ENCODE measurements around the gene ZFP36L2. TPM values are rescaled to one million over a fixed set of nuclear protein-coding genes. Genes with fewer than 3 reads are reported as not detected.

ZFP36L2 gene
- total and polyA plus RNA-seq, 2 donors (not counting 1 experiment from before 2014, with no cell fraction given) = 94.9 to 482 TPM

DNA sequence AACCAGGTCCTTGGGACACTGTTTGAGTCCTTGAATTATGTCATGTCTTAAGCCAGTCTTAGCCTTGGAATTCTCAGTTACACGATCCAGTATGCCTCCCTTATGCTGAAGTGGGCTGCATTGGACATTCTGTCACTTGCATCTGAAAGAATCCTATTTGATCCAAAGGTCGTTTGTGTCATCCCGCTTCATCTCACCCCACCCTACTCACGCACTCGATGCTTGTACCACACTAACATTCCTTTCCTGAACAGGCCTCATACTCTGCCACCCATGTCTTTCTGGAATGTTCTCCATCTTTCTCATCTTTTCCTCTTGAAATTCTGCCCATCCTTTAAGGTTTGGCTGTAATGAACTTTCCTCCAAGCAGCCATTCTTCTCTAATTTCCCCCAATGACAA is 27.9 kb upstream of the ZFP36L2 start:
- ATAC-seq (ENCODE audit: low read depth) = no peak
- Mint-ChIP-seq H3K27me3 (no peaks in the 10 kb centered on the region), H3K27ac (no peak overlapping the region), H3K4me1 (no peaks in the 10 kb centered on the region), H3K9me3 (ENCODE audit: insufficient read depth) (no peaks in the 10 kb centered on the region), H3K4me3 (no peak overlapping the region)
- intact Hi-C loops (cut with micrococcal nuclease) = no loop called here
- H3K36me3 ChIP-seq (replicated peaks in 1 of 2; ENCODE audit: control extremely low read depth in 1 of 2, control insufficient read depth in 1 of 2, extremely low read depth in 1 of 2, insufficient read depth in 2 of 2, low read length in 1 of 2) = peaks cover 6 to 43% of the 10 kb centered on the region in 2 experiments
- H3K4me1 ChIP-seq (ENCODE audit: control insufficient read depth in 2 of 2, insufficient read depth in 2 of 2, low read length in 2 of 2) = no peaks in the 10 kb centered on the region
- H4K20me1 ChIP-seq (ENCODE audit: control insufficient read depth, insufficient read depth, low read length, poor library complexity, severe bottlenecking) = no peaks in the 10 kb centered on the region
- H3K4me3 ChIP-seq (ENCODE audit: control extremely low read depth in 1 of 5, extremely low read depth in 1 of 5, insufficient read depth in 1 of 5, low read depth in 2 of 5, low read length in 4 of 5) = no peak overlapping the region
- DNase-seq = no peak
- no peak overlapping the region for H2AFZ ChIP-seq (ENCODE audit: insufficient read depth, low read depth, low read length, poor library complexity, severe bottlenecking)
- no peaks in the 10 kb centered on the region for H3K79me2 ChIP-seq (ENCODE audit: control insufficient read depth, insufficient read depth, low read length)
- H3K9ac ChIP-seq (ENCODE audit: low read length) = no peak overlapping the region
- ChIA-PET CTCF (no interaction called here), POLR2A (interaction anchor here (0.6 kb wide), 2 partner anchors 19 to 142 kb away, joined by 3 to 5 read pairs; no protein-coding TSS in a partner anchor)
- no peaks in the 10 kb centered on the region for H3K27me3 ChIP-seq (replicated peaks in 1 of 4; ENCODE audit: control extremely low read depth in 1 of 4, control insufficient read depth in 3 of 4, insufficient read depth in 4 of 4, low read length in 3 of 4)
- H3K9me3 ChIP-seq (ENCODE audit: control extremely low read depth in 1 of 3, control insufficient read depth in 2 of 3, insufficient read depth in 1 of 3, low read length in 2 of 3) = no peaks in the 10 kb centered on the region
- 100% methylated on average over 5 of the region's 5 CpGs for WGBS (ENCODE audit: insufficient coverage)
- TF ChIP-seq, protein P1, sequence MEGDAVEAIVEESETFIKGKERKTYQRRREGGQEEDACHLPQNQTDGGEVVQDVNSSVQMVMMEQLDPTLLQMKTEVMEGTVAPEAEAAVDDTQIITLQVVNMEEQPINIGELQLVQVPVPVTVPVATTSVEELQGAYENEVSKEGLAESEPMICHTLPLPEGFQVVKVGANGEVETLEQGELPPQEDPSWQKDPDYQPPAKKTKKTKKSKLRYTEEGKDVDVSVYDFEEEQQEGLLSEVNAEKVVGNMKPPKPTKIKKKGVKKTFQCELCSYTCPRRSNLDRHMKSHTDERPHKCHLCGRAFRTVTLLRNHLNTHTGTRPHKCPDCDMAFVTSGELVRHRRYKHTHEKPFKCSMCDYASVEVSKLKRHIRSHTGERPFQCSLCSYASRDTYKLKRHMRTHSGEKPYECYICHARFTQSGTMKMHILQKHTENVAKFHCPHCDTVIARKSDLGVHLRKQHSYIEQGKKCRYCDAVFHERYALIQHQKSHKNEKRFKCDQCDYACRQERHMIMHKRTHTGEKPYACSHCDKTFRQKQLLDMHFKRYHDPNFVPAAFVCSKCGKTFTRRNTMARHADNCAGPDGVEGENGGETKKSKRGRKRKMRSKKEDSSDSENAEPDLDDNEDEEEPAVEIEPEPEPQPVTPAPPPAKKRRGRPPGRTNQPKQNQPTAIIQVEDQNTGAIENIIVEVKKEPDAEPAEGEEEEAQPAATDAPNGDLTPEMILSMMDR (IDR thresholded peaks at IDR 0.05) = no peak
- TF ChIP-seq EZH2 (IDR thresholded peaks at IDR 0.05; ENCODE audit: borderline replicate concordance, insufficient read depth, low read depth, low read length, poor library complexity, severe bottlenecking) = no peak
- H3K4me2 ChIP-seq (replicated peaks; ENCODE audit: low read depth, low read length, poor library complexity, severe bottlenecking) = no peak overlapping the region
- no peak overlapping the region for H3K27ac ChIP-seq (ENCODE audit: low read length in 2 of 2)

DNA sequence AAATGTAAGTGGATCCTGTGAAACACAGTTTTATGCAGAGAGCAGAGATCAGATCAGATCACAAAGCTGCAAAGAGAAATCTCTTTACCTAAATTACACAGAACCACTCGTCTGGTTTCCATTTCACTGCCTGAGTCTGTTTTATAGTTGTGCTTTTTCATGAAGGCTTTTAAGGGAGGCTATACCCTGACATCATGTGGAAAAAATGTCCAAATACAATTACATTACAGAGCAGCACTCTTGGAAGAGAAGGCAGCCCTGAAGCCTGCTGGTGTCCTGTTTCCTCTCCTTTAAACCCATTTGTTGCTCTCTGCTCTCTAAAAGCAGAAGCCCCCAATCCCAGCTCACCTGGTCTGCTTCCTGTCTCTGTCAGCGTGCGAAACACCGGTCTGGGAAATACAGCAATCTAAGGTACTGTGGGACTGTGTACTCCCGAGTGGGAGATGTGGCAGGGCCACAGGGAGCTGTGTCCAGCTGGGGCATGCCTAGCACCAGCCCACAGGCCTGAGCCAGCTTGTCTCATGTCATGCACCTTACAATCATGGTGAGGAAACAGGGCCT is 24.8 kb upstream of the ZFP36L2 start:
- intact Hi-C loops (cut with micrococcal nuclease) = no loop called here
- Mint-ChIP-seq H3K4me1 (no peaks in the 10 kb centered on the region), H3K4me3 (no peak overlapping the region), H3K27ac (no peak overlapping the region), H3K27me3 (no peaks in the 10 kb centered on the region), H3K9me3 (ENCODE audit: insufficient read depth) (no peaks in the 10 kb centered on the region)
- Histone ChIP-seq H2AFZ (ENCODE audit: insufficient read depth, low read depth, low read length, poor library complexity, severe bottlenecking) (no peak overlapping the region), H3K79me2 (ENCODE audit: control insufficient read depth, insufficient read depth, low read length) (no peaks in the 10 kb centered on the region), H3K9ac (ENCODE audit: low read length) (no peak overlapping the region), H3K4me2 (replicated peaks; ENCODE audit: low read depth, low read length, poor library complexity, severe bottlenecking) (no peak overlapping the region), H4K20me1 (ENCODE audit: control insufficient read depth, insufficient read depth, low read length, poor library complexity, severe bottlenecking) (no peaks in the 10 kb centered on the region), H3K27me3 (replicated peaks in 1 of 4; ENCODE audit: control extremely low read depth in 1 of 4, control insufficient read depth in 3 of 4, insufficient read depth in 4 of 4, low read length in 3 of 4) (no peaks in the 10 kb centered on the region), H3K27ac (ENCODE audit: low read length in 2 of 2) (no peak overlapping the region), H3K4me1 (ENCODE audit: control insufficient read depth in 2 of 2, insufficient read depth in 2 of 2, low read length in 2 of 2) (no peaks in the 10 kb centered on the region), H3K36me3 (replicated peaks in 1 of 2; ENCODE audit: control extremely low read depth in 1 of 2, control insufficient read depth in 1 of 2, extremely low read depth in 1 of 2, insufficient read depth in 2 of 2, low read length in 1 of 2) (peaks cover 6 to 32% of the 10 kb centered on the region in 2 experiments), H3K9me3 (ENCODE audit: control extremely low read depth in 1 of 3, control insufficient read depth in 2 of 3, insufficient read depth in 1 of 3, low read length in 2 of 3) (no peaks in the 10 kb centered on the region), H3K4me3 (ENCODE audit: control extremely low read depth in 1 of 5, extremely low read depth in 1 of 5, insufficient read depth in 1 of 5, low read depth in 2 of 5, low read length in 4 of 5) (no peak overlapping the region)
- ChIA-PET POLR2A (no interaction called here), CTCF (no interaction called here)
- DNase-seq (no peak), ATAC-seq (ENCODE audit: low read depth) (no peak)
- WGBS (ENCODE audit: insufficient coverage) = 92% methylated on average over 4 of the region's 5 CpGs
- TF ChIP-seq, protein P1 (IDR thresholded peaks at IDR 0.05) = no peak
- no peak for TF ChIP-seq EZH2 (IDR thresholded peaks at IDR 0.05; ENCODE audit: borderline replicate concordance, insufficient read depth, low read depth, low read length, poor library complexity, severe bottlenecking)
